ENCODE data around the gene COMMD3.

DNA sequence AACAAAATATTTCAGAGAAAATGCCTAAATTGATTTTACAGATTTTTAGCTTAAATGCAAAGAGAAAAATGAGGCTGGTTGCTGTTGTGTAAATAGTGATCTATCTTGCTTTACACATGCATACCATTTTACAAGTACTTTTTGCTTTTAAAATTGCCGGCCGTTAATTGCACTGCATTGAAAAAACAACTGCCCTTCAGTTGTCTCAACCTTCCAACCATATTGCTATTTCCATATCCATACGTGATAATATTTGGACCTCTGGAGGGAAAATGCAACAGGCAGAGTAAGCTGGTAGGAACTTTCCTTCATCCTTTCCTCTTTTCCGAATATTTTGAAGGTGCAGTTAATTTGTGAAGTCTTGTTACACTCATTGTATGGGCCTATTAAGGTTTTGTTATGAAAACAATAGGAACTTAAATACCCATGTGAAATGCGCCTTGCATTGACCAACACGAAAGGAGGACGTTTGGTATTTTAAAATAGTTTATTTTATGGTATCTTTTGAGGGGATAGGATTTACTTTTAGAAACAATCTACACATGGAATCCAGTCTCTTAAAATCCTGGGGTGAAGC lies 16.0 kb downstream of the COMMD3 start:
- TF ChIP-seq, protein P1, sequence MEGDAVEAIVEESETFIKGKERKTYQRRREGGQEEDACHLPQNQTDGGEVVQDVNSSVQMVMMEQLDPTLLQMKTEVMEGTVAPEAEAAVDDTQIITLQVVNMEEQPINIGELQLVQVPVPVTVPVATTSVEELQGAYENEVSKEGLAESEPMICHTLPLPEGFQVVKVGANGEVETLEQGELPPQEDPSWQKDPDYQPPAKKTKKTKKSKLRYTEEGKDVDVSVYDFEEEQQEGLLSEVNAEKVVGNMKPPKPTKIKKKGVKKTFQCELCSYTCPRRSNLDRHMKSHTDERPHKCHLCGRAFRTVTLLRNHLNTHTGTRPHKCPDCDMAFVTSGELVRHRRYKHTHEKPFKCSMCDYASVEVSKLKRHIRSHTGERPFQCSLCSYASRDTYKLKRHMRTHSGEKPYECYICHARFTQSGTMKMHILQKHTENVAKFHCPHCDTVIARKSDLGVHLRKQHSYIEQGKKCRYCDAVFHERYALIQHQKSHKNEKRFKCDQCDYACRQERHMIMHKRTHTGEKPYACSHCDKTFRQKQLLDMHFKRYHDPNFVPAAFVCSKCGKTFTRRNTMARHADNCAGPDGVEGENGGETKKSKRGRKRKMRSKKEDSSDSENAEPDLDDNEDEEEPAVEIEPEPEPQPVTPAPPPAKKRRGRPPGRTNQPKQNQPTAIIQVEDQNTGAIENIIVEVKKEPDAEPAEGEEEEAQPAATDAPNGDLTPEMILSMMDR (IDR thresholded peaks at IDR 0.05) = no peak
- TF ChIP-seq POLR2A (IDR thresholded peaks at IDR 0.05) = no peak

Measured in adrenal gland (tissue), 5 donors.